Neuronal stem cell (in vitro differentiated cells): ENCODE results near the gene PHF21A.

Experiments used
- DNase-seq: peaks from one replicate; pipeline ENCODE4 v3.0.0-alpha.2; 2013; ENCODE audit warnings: low spot score
- H2AFZ ChIP-seq: one replicate; pipeline ENCODE4 v1.6.1; 2013; ENCODE audit warnings: mild to moderate bottlenecking, low read length, inconsistent platforms
- H2AK5ac ChIP-seq: 2 replicates; pipeline ENCODE4 v1.6.1; 2013; ENCODE audit warnings: low read depth, mild to moderate bottlenecking, inconsistent platforms, low read length, moderate library complexity, mixed read lengths
- H2BK120ac ChIP-seq: 2 replicates; pipeline ENCODE4 v1.6.1; 2013; ENCODE audit warnings: low read depth, mild to moderate bottlenecking, inconsistent platforms, low read length, moderate library complexity, mixed read lengths
- H2BK12ac ChIP-seq: one replicate; pipeline ENCODE4 v1.6.1; 2013; ENCODE audit warnings: low read length, inconsistent platforms
- H2BK15ac ChIP-seq: 2 replicates; pipeline ENCODE4 v1.6.1; 2013; ENCODE audit warnings: mild to moderate bottlenecking, low read length, inconsistent platforms, mixed read lengths
- H2BK5ac ChIP-seq: one replicate; pipeline ENCODE4 v1.6.1; 2013; ENCODE audit warnings: inconsistent platforms, mild to moderate bottlenecking, low read length, moderate library complexity
- H3K14ac ChIP-seq: one replicate; pipeline ENCODE4 v1.6.1; 2013; ENCODE audit warnings: low read length, inconsistent platforms
- H3K18ac ChIP-seq: 2 replicates; pipeline ENCODE4 v1.6.1; 2013; ENCODE audit warnings: low read length, inconsistent platforms
- H3K23ac ChIP-seq: 2 replicates; pipeline ENCODE4 v1.6.1; 2013; ENCODE audit warnings: low read depth, mild to moderate bottlenecking, mixed read lengths, low read length, inconsistent platforms; ENCODE audit not compliant: poor library complexity
- H3K27ac ChIP-seq: replicated peaks from 3 replicates; pipeline ENCODE4 v1.5.1; 2013; ENCODE audit warnings: low read length, inconsistent platforms
- H3K27me3 ChIP-seq, 3 experiments: 2 replicates each; pipeline ENCODE4 v1.6.1; 2013; ENCODE audit warnings: low read length in 3 of 3, mild to moderate bottlenecking in 2 of 3, inconsistent platforms in 1 of 3, low read depth in 1 of 3, mixed read lengths in 1 of 3, moderate library complexity in 1 of 3; ENCODE audit not compliant: control insufficient read depth in 3 of 3, insufficient read depth in 3 of 3
- H3K36me3 ChIP-seq, 2 donors: replicated peaks in 1 of 2; 2 replicates each; pipeline ENCODE4 v1.6.1; 2013; ENCODE audit warnings: low read length in 2 of 2; ENCODE audit not compliant: control insufficient read depth in 2 of 2, insufficient read depth in 2 of 2
- H3K4ac ChIP-seq: 2 replicates; pipeline ENCODE4 v1.6.1; 2013; ENCODE audit warnings: inconsistent platforms, mild to moderate bottlenecking, low read length, moderate library complexity
- H3K4me1 ChIP-seq, 2 donors: 1 replicate in 1 of 2; 2 replicates in 1 of 2; pipeline ENCODE4 v1.6.1; 2013; ENCODE audit warnings: low read length in 2 of 2, low read depth in 1 of 2; ENCODE audit not compliant: control insufficient read depth in 2 of 2, insufficient read depth in 1 of 2
- H3K4me2 ChIP-seq: one replicate; pipeline ENCODE4 v1.6.1; 2013; ENCODE audit warnings: mild to moderate bottlenecking, low read length, inconsistent platforms; ENCODE audit not compliant: insufficient read depth, poor library complexity, severe bottlenecking
- H3K4me3 ChIP-seq, 2 donors: 2 replicates each; pipeline ENCODE4 v1.5.1; 2013; ENCODE audit warnings: low read length in 2 of 2, mild to moderate bottlenecking in 2 of 2, inconsistent platforms in 1 of 2, moderate library complexity in 1 of 2
- H3K79me1 ChIP-seq: one replicate; pipeline ENCODE4 v1.6.1; 2013; ENCODE audit warnings: low read depth, mild to moderate bottlenecking, inconsistent platforms, low read length, moderate library complexity
- H3K9ac ChIP-seq: one replicate; pipeline ENCODE4 v1.6.1; 2013; ENCODE audit warnings: mild to moderate bottlenecking, low read depth, low read length, inconsistent platforms; ENCODE audit not compliant: poor library complexity
- H3K9me3 ChIP-seq, 2 donors: replicated peaks in 1 of 2; 2 replicates each; pipeline versions ENCODE3 to v1.6.1; 2013; ENCODE audit warnings: low read length in 2 of 2, mild to moderate bottlenecking in 2 of 2, inconsistent platforms in 1 of 2, low read depth in 1 of 2, mixed read lengths in 1 of 2, moderate library complexity in 1 of 2; ENCODE audit not compliant: control insufficient read depth in 2 of 2, insufficient read depth in 1 of 2
- H4K8ac ChIP-seq: one replicate; pipeline ENCODE4 v1.6.1; 2013; ENCODE audit warnings: low read depth, mild to moderate bottlenecking, inconsistent platforms, low read length, moderate library complexity
- H4K91ac ChIP-seq: one replicate; pipeline ENCODE4 v1.6.1; 2013; ENCODE audit warnings: low read length, low read depth, mild to moderate bottlenecking, inconsistent platforms; ENCODE audit not compliant: poor library complexity
- WGBS, 2 donors: extraction: QIAGEN DNeasy Blood & Tissue Kit; methylation state at CpG; one replicate each; pipeline ENCODE4 v1.1.7; 2013; ENCODE audit warnings: missing lambda C conversion rate in 2 of 2, mixed read lengths in 1 of 2; ENCODE audit not compliant: insufficient read length in 2 of 2, insufficient replicate concordance in 1 of 2; ENCODE audit errors: extremely low coverage in 2 of 2; 5-methylcytosine and 5-hydroxymethylcytosine counted together

Gene PHF21A

DNA sequence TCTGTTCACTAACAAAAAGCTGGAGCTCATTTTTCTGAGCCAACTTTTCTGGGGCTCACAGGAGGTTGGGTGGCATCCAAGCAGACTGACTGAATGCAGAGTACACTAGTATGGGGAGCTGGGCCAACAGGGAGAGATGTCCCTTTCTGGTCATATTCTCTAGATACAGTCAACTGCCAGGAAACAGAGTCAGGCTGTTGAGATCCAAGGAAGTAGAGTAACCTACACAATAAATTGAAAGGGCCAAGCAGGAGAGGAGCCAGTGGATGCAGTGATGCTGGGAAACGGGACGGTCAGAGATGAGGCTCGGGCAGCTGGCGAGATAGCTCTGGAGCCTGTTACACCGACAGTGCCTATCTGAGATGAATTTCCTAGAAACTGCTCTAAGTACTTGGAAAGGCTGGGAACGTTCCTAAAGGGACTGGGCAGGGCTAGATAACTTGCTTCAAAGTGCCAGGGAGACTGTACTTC lies 127.7 kb downstream of the PHF21A start:
- no CpG with 5 or more reads among the region's 6 CpGs for WGBS, 2 donors
- no peak overlapping the region for H4K8ac ChIP-seq
- H3K4me1 ChIP-seq, result peaks cover 9 to 22% of the 10 kb centered on the region in 2 donors
- no peak overlapping the region for H2BK120ac ChIP-seq
- no peak overlapping the region for H3K4ac ChIP-seq
- H4K91ac ChIP-seq, result no peak overlapping the region
- no peak overlapping the region for H2AFZ ChIP-seq
- no peaks in the 10 kb centered on the region for H3K36me3 ChIP-seq
- no peak overlapping the region for H3K9ac ChIP-seq
- H3K23ac ChIP-seq, result no peak overlapping the region
- no peak overlapping the region for H2BK12ac ChIP-seq
- no peak overlapping the region for H3K4me3 ChIP-seq
- no peak overlapping the region for H2AK5ac ChIP-seq
- no peak overlapping the region for H3K27ac ChIP-seq
- no peaks in the 10 kb centered on the region for H3K79me1 ChIP-seq
- no peak overlapping the region for H2BK5ac ChIP-seq
- no peak overlapping the region for H3K14ac ChIP-seq
- H3K4me2 ChIP-seq, result no peak overlapping the region
- no peaks in the 10 kb centered on the region for H3K27me3 ChIP-seq
- no peaks in the 10 kb centered on the region for H3K9me3 ChIP-seq
- no peak for DNase-seq
- H3K18ac ChIP-seq, result peak overlapping the region; percentile 9
- H2BK15ac ChIP-seq, result no peak overlapping the region

- Histone ChIP-seq H3K4me3 (no peak overlapping the region), H3K4ac (no peak overlapping the region), H3K9ac (no peak overlapping the region), H3K4me1 (peaks cover 7 to 15% of the 10 kb centered on the region in 2 donors), H3K9me3 (no peaks in the 10 kb centered on the region), H3K79me1 (no peaks in the 10 kb centered on the region), H4K91ac (no peak overlapping the region), H2AK5ac (no peak overlapping the region), H2AFZ (no peak overlapping the region), H2BK15ac (no peak overlapping the region), H4K8ac (no peak overlapping the region), H3K18ac (no peak overlapping the region), H2BK12ac (no peak overlapping the region), H2BK120ac (no peak overlapping the region), H2BK5ac (no peak overlapping the region), H3K27ac (no peak overlapping the region), H3K23ac (no peak overlapping the region), H3K14ac (no peak overlapping the region), H3K4me2 (no peak overlapping the region), H3K36me3 (no peaks in the 10 kb centered on the region), H3K27me3 (no peaks in the 10 kb centered on the region)
- no peak for DNase-seq
- no CpG with 5 or more reads among the region's 1 CpG for WGBS, 2 donors
Measured at GRCh38 chr11:45988921-45989320, 132.3 kb downstream of the PHF21A start.

DNA sequence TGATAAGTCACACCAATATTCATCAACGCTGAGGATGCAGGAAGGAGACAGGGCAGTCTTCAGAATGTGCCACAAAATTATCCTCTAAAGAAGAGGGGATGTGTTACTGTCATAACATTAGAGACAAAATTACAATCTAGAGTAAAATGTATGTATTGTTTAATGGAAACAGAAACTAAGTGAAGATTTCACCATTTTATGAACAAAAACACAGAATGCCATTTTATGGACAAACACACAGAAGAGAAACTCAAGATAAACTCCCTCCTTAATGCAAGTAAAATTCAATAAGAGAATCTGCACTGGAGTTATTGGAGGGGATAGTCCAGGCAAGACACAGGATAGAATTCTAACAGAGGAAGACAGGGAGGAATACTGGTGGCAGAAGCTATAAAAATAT lies 136.0 kb downstream of the PHF21A start:
- Histone ChIP-seq H3K9me3 (no peaks in the 10 kb centered on the region), H3K14ac (no peak overlapping the region), H3K27me3 (no peaks in the 10 kb centered on the region), H2BK120ac (no peak overlapping the region), H3K4me2 (no peak overlapping the region), H4K91ac (no peak overlapping the region), H2AFZ (no peak overlapping the region), H3K18ac (no peak overlapping the region), H2BK15ac (no peak overlapping the region), H3K79me1 (no peaks in the 10 kb centered on the region), H4K8ac (no peak overlapping the region), H2BK5ac (no peak overlapping the region), H3K27ac (no peak overlapping the region), H3K36me3 (no peaks in the 10 kb centered on the region), H2BK12ac (no peak overlapping the region), H3K4me3 (no peak overlapping the region), H3K4ac (no peak overlapping the region), H3K23ac (no peak overlapping the region), H2AK5ac (no peak overlapping the region), H3K4me1 (peaks cover 11 to 31% of the 10 kb centered on the region in 2 donors), H3K9ac (no peak overlapping the region)
- WGBS, 2 donors, result no CpG with 5 or more reads among the region's 1 CpG
- DNase-seq, result no peak

DNA sequence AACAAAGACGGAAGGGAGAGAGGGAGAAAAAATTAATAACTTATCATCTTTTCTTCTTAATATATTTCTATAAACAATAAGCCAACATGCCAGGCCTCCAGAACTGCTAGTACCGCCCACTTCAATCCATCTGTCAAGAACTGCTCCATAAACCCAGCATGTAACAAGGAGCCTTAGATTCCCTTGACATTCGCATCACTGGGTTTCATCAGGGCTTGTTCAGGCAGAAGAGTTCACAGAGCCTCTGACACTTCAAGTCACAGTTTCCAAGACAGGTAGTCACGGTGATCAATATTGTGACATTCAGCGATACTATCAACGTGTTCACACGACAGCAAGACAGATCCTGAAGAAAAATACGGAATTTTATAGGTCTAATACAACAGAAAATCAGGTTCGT lies 137.1 kb downstream of the PHF21A start:
- Histone ChIP-seq H3K27ac (no peak overlapping the region), H2BK120ac (no peak overlapping the region), H3K14ac (no peak overlapping the region), H4K91ac (no peak overlapping the region), H2AK5ac (no peak overlapping the region), H3K23ac (no peak overlapping the region), H3K9me3 (no peaks in the 10 kb centered on the region), H3K4me1 (peaks cover 11 to 31% of the 10 kb centered on the region in 2 donors), H3K4me3 (no peak overlapping the region), H3K36me3 (peaks cover 2 to 6% of the 10 kb centered on the region in 2 donors), H2BK12ac (no peak overlapping the region), H3K4ac (no peak overlapping the region), H3K9ac (no peak overlapping the region), H2AFZ (no peak overlapping the region), H3K4me2 (no peak overlapping the region), H3K79me1 (no peaks in the 10 kb centered on the region), H4K8ac (no peak overlapping the region), H2BK5ac (no peak overlapping the region), H2BK15ac (no peak overlapping the region), H3K27me3 (no peaks in the 10 kb centered on the region), H3K18ac (no peak overlapping the region)
- no CpG with 5 or more reads among the region's 9 CpGs for WGBS, 2 donors
- no peak for DNase-seq
